ENCODE measurements around the gene HEXB.
"Not testable (repeated sequence)": the region's sequence is repeated elsewhere in the genome, so short reads cannot be mapped to it uniquely, and the experiment has no call there.

Gene HEXB

GRCh38 chr5:74659172-74659571 is 25.9 kb upstream of the HEXB start:
- DNase-seq (ENCODE audit: low read depth), result no peak

- no peak for DNase-seq (ENCODE audit: low read depth)
Observed at GRCh38 chr5:74660140-74660539, 24.9 kb upstream of the HEXB start.

- DNase-seq (ENCODE audit: low read depth), result no peak
Observed at GRCh38 chr5:74660873-74661272, 24.2 kb upstream of the HEXB start.

- no peak for DNase-seq (ENCODE audit: low read depth)
Observed at GRCh38 chr5:74664551-74664950, 20.5 kb upstream of the HEXB start.

GRCh38 chr5:74665273-74665672 is 19.8 kb upstream of the HEXB start:
- no peak for DNase-seq (ENCODE audit: low read depth)

GRCh38 chr5:74665816-74666215 is 19.2 kb upstream of the HEXB start:
- no peak for DNase-seq (ENCODE audit: low read depth)

GRCh38 chr5:74667396-74667795 is 17.6 kb upstream of the HEXB start:
- DNase-seq (ENCODE audit: low read depth), result no peak

- no peak for DNase-seq (ENCODE audit: low read depth)
Observed at GRCh38 chr5:74669821-74670220, 15.2 kb upstream of the HEXB start.

GRCh38 chr5:74670396-74671038 is 14.5 kb upstream of the HEXB start:
- no peak for DNase-seq (ENCODE audit: low read depth)

- no peak for DNase-seq (ENCODE audit: low read depth)
Observed at GRCh38 chr5:74672215-74672877, 12.7 kb upstream of the HEXB start.

- no peak for DNase-seq (ENCODE audit: low read depth)
Observed at GRCh38 chr5:74673011-74673790, 11.8 kb upstream of the HEXB start.

GRCh38 chr5:74676466-74676865 is 8.6 kb upstream of the HEXB start:
- not testable (repeated sequence) for DNase-seq (ENCODE audit: low read depth)

GRCh38 chr5:74678123-74678522 is 6.9 kb upstream of the HEXB start:
- DNase-seq (ENCODE audit: low read depth), result not testable (repeated sequence)

- DNase-seq (ENCODE audit: low read depth), result not testable (repeated sequence)
Observed at GRCh38 chr5:74679300-74679699, 5.7 kb upstream of the HEXB start.

- no peak for DNase-seq (ENCODE audit: low read depth)
Observed at GRCh38 chr5:74679966-74680365, 5.1 kb upstream of the HEXB start.

GRCh38 chr5:74685979-74686631 is 1.1 kb downstream of the HEXB start:
- DNase-seq (ENCODE audit: low read depth), result no peak

- no peak for DNase-seq (ENCODE audit: low read depth)
Observed at GRCh38 chr5:74686962-74687751, 2.1 kb downstream of the HEXB start.

- DNase-seq (ENCODE audit: low read depth), result no peak
Observed at GRCh38 chr5:74693191-74693590, 8.2 kb downstream of the HEXB start.

GRCh38 chr5:74717596-74717995 is 32.6 kb downstream of the HEXB start:
- no peak for DNase-seq (ENCODE audit: low read depth)

- DNase-seq (ENCODE audit: low read depth), result no peak
Observed at GRCh38 chr5:74722271-74722670, 37.2 kb downstream of the HEXB start.

- no peak for DNase-seq (ENCODE audit: low read depth)
Observed at GRCh38 chr5:74725331-74725730, 40.3 kb downstream of the HEXB start.

GRCh38 chr5:74736759-74737158 is 51.7 kb downstream of the HEXB start:
- DNase-seq (ENCODE audit: low read depth), result no peak
